ENCODE measurements around the gene TBC1D22A. TPM values are rescaled to one million over a fixed set of nuclear protein-coding genes. Genes with fewer than 3 reads are reported as not detected.
"Not testable (repeated sequence)": the region's sequence is repeated elsewhere in the genome, so short reads cannot be mapped to it uniquely, and the experiment has no call there.

Gene TBC1D22A
- total RNA-seq, 2 donors from 2014 or later = 21.0 to 27.9 TPM

GRCh38 chr22:46815559-46815895 is 53.1 kb downstream of the TBC1D22A start:
- Histone ChIP-seq H3K9ac (ENCODE audit: extremely low read depth, low read length, poor library complexity, severe bottlenecking) (no peak overlapping the region), H3K4me1 (ENCODE audit: control insufficient read depth, insufficient read depth, low read length) (no peaks in the 10 kb centered on the region), H3K27ac (ENCODE audit: low read depth, low read length) (no peak overlapping the region), H3K27me3 (ENCODE audit: control insufficient read depth, insufficient read depth, low read length, poor library complexity, severe bottlenecking) (no peaks in the 10 kb centered on the region), H3K9me3 (ENCODE audit: control insufficient read depth, low read length) (no peaks in the 10 kb centered on the region), H3K4me3 (ENCODE audit: low read length) (no peak overlapping the region), H3K36me3 (ENCODE audit: control insufficient read depth, insufficient read depth, low read length) (peaks cover 4% of the 10 kb centered on the region)
- Mint-ChIP-seq H3K9me3 (no peaks in the 10 kb centered on the region), H3K27me3 (ENCODE audit: insufficient read depth) (no peaks in the 10 kb centered on the region), H3K4me1 (peaks cover 10% of the 10 kb centered on the region), H3K27ac (peak overlapping the region; percentile 12), H3K4me3 (no peak overlapping the region), H3K36me3 (ENCODE audit: low read depth) (peaks cover 20% of the 10 kb centered on the region)
- TF ChIP-seq CTCF (conservative IDR thresholded peaks at IDR 0.05) = no peak
- WGBS, 2 experiments (ENCODE audit: insufficient coverage in 1 of 2, insufficient read length in 1 of 2) = 91 to 95% methylated on average over 2 to 5 of the region's 5 CpGs
- no peak for DNase-seq

GRCh38 chr22:46815896-46816731 is 53.7 kb downstream of the TBC1D22A start:
- H3K27ac ChIP-seq (ENCODE audit: low read depth, low read length) = no peak overlapping the region

GRCh38 chr22:46817390-46817789 is 54.9 kb downstream of the TBC1D22A start:
- not testable (repeated sequence) for H3K36me3 ChIP-seq (ENCODE audit: control insufficient read depth, insufficient read depth, low read length); H3K27ac ChIP-seq (ENCODE audit: low read depth, low read length); DNase-seq; H3K4me1 ChIP-seq (ENCODE audit: control insufficient read depth, insufficient read depth, low read length); H3K27ac Mint-ChIP-seq; H3K4me3 ChIP-seq (ENCODE audit: low read length); H3K9me3 ChIP-seq (ENCODE audit: control insufficient read depth, low read length); H3K9ac ChIP-seq (ENCODE audit: extremely low read depth, low read length, poor library complexity, severe bottlenecking); H3K9me3 Mint-ChIP-seq; H3K27me3 Mint-ChIP-seq (ENCODE audit: insufficient read depth); H3K4me3 Mint-ChIP-seq; H3K27me3 ChIP-seq (ENCODE audit: control insufficient read depth, insufficient read depth, low read length, poor library complexity, severe bottlenecking)
- H3K4me1 Mint-ChIP-seq = peaks cover 28% of the 10 kb centered on the region
- H3K36me3 Mint-ChIP-seq (ENCODE audit: low read depth) = peaks cover 17% of the 10 kb centered on the region
- WGBS, 2 experiments (ENCODE audit: insufficient coverage in 1 of 2, insufficient read length in 1 of 2) = 91 to 100% methylated on average over 2 to 4 of the region's 4 CpGs

More at GRCh38 chr22:46815896-46816731, 53.7 kb downstream of the TBC1D22A start:
- TF ChIP-seq CTCF (conservative IDR thresholded peaks at IDR 0.05) = peak; percentile 31
- H3K4me1 Mint-ChIP-seq = peaks cover 15% of the 10 kb centered on the region
- H3K9ac ChIP-seq (ENCODE audit: extremely low read depth, low read length, poor library complexity, severe bottlenecking) = no peak overlapping the region
- H3K36me3 Mint-ChIP-seq (ENCODE audit: low read depth) = peaks cover 19% of the 10 kb centered on the region
- no peaks in the 10 kb centered on the region for H3K9me3 ChIP-seq (ENCODE audit: control insufficient read depth, low read length)
- H3K36me3 ChIP-seq (ENCODE audit: control insufficient read depth, insufficient read depth, low read length) = peaks cover 4% of the 10 kb centered on the region
- no peaks in the 10 kb centered on the region for H3K9me3 Mint-ChIP-seq
- no peaks in the 10 kb centered on the region for H3K27me3 Mint-ChIP-seq (ENCODE audit: insufficient read depth)
- H3K4me3 ChIP-seq (ENCODE audit: low read length) = no peak overlapping the region
- H3K27ac Mint-ChIP-seq = peak overlapping the region; percentile 12
- H3K27me3 ChIP-seq (ENCODE audit: control insufficient read depth, insufficient read depth, low read length, poor library complexity, severe bottlenecking) = no peaks in the 10 kb centered on the region
- H3K4me1 ChIP-seq (ENCODE audit: control insufficient read depth, insufficient read depth, low read length) = no peaks in the 10 kb centered on the region
- peak; percentile 67 for DNase-seq
- no peak overlapping the region for H3K4me3 Mint-ChIP-seq
- WGBS, 2 experiments (ENCODE audit: insufficient coverage in 1 of 2, insufficient read length in 1 of 2) = 84 to 92% methylated on average over 6 to 15 of the region's 15 CpGs

Measured in endodermal cell (in vitro differentiated cells).